GM06990 (cell line): ENCODE results near the gene WHAMM.

Experiments
- DNase-seq: peaks from one replicate; pipeline ENCODE4 v3.0.0-alpha.2; 2011; ENCODE audit not compliant: insufficient read length; ENCODE audit errors: extremely low read depth
- H3K27me3 ChIP-seq: replicated peaks from 2 replicates; pipeline ENCODE4 v1.6.0; 2011; ENCODE audit warnings: low read length; ENCODE audit not compliant: control insufficient read depth, insufficient read depth
- H3K36me3 ChIP-seq: 2 replicates; pipeline ENCODE4 v1.5.1; 2011; ENCODE audit warnings: low read length; ENCODE audit not compliant: control insufficient read depth, insufficient read depth
- H3K4me3 ChIP-seq: replicated peaks from 2 replicates; pipeline ENCODE4 v1.5.1; 2011; ENCODE audit warnings: low read depth, mild to moderate bottlenecking, control low read depth, low read length
- CTCF ChIP-seq: IDR thresholded peaks from 2 replicates; pipeline ENCODE4 v1.5.1; 2011; ENCODE audit warnings: low read length, control low read depth, mild to moderate bottlenecking, inconsistent platforms; ENCODE audit not compliant: insufficient read depth, poor library complexity, severe bottlenecking

Gene WHAMM

GRCh38 chr15:82878325-82878724 is 68.9 kb downstream of the WHAMM start:
- Histone ChIP-seq H3K4me3 (no peak overlapping the region), H3K27me3 (no peaks in the 10 kb centered on the region), H3K36me3 (no peaks in the 10 kb centered on the region)
- TF ChIP-seq CTCF, result no peak
- DNase-seq, result no peak

- H3K4me3 ChIP-seq, result no peak overlapping the region
- no peak for DNase-seq
- no peaks in the 10 kb centered on the region for H3K27me3 ChIP-seq
- no peak for TF ChIP-seq CTCF
- H3K36me3 ChIP-seq, result no peaks in the 10 kb centered on the region
These were observed 71.3 kb downstream of the WHAMM start for GRCh38 chr15:82880704-82881103.

- Histone ChIP-seq H3K4me3 (no peak overlapping the region), H3K36me3 (no peaks in the 10 kb centered on the region), H3K27me3 (no peaks in the 10 kb centered on the region)
- no peak for TF ChIP-seq CTCF
- DNase-seq, result no peak
These were observed 72.3 kb downstream of the WHAMM start for GRCh38 chr15:82881747-82882146.

GRCh38 chr15:82882273-82882928 is 73.0 kb downstream of the WHAMM start:
- no peak for DNase-seq
- Histone ChIP-seq H3K4me3 (no peak overlapping the region), H3K27me3 (no peaks in the 10 kb centered on the region), H3K36me3 (no peaks in the 10 kb centered on the region)
- no peak for TF ChIP-seq CTCF
